Memory B cell (primary cell): Measurements from ENCODE around the gene TOB1.

Experiments used
- ATAC-seq: fragments of 150-1000 bp; cut with Tn5 transposase; 2 replicates; pipeline ENCODE4 v1.10.0; 2021; ENCODE audit warnings: low read depth, mild to moderate bottlenecking, moderate library complexity
- DNase-seq, 2 donors: peaks; one replicate each; pipeline ENCODE4 v3.0.0; 2022; ENCODE audit warnings: low spot score in 2 of 2
- H3K27ac Mint-ChIP-seq: one replicate; pipeline ENCODE4 v1.8.0; 2022; ENCODE audit warnings: mild to moderate bottlenecking, moderate library complexity, mixed read lengths
- H3K27me3 Mint-ChIP-seq: one replicate; pipeline ENCODE4 v1.8.0; 2022; ENCODE audit warnings: mixed read lengths
- H3K36me3 Mint-ChIP-seq: one replicate; pipeline ENCODE4 v1.8.0; 2022; ENCODE audit warnings: mild to moderate bottlenecking, mixed read lengths
- H3K4me1 Mint-ChIP-seq: one replicate; pipeline ENCODE4 v1.8.0; 2022; ENCODE audit warnings: mixed read lengths
- H3K4me3 Mint-ChIP-seq: one replicate; pipeline ENCODE4 v1.8.0; 2022; ENCODE audit warnings: mild to moderate bottlenecking, moderate library complexity, mixed read lengths
- H3K9me3 Mint-ChIP-seq: one replicate; pipeline ENCODE4 v1.8.0; 2022; ENCODE audit warnings: mixed read lengths

TOB1 gene

GRCh38 chr17:50855708-50856330, 10.3 kb downstream of the TOB1 start:
- no peaks in the 10 kb centered on the region for H3K27me3 Mint-ChIP-seq
- peaks cover 8% of the 10 kb centered on the region for H3K4me1 Mint-ChIP-seq
- ATAC-seq: no peak
- H3K27ac Mint-ChIP-seq: no peak overlapping the region
- H3K36me3 Mint-ChIP-seq: no peaks in the 10 kb centered on the region
- no peak for DNase-seq
- H3K4me3 Mint-ChIP-seq: no peak overlapping the region
- no peaks in the 10 kb centered on the region for H3K9me3 Mint-ChIP-seq

- no peak overlapping the region for H3K27ac Mint-ChIP-seq
- no peaks in the 10 kb centered on the region for H3K36me3 Mint-ChIP-seq
- H3K4me1 Mint-ChIP-seq: peaks cover 8% of the 10 kb centered on the region
- no peak overlapping the region for H3K4me3 Mint-ChIP-seq
- no peak for ATAC-seq
- DNase-seq: no peak
- no peaks in the 10 kb centered on the region for H3K27me3 Mint-ChIP-seq
- H3K9me3 Mint-ChIP-seq: peaks cover 2% of the 10 kb centered on the region
These were observed 12.4 kb downstream of the TOB1 start for GRCh38 chr17:50853781-50854180.

- H3K4me1 Mint-ChIP-seq: peaks cover 8% of the 10 kb centered on the region
- H3K27ac Mint-ChIP-seq: no peak overlapping the region
- H3K27me3 Mint-ChIP-seq: no peaks in the 10 kb centered on the region
- H3K36me3 Mint-ChIP-seq: peaks cover 3% of the 10 kb centered on the region
- DNase-seq: no peak
- peaks cover 7% of the 10 kb centered on the region for H3K9me3 Mint-ChIP-seq
- no peak for ATAC-seq
- H3K4me3 Mint-ChIP-seq: peak overlapping the region; percentile 76
These were observed 13.0 kb downstream of the TOB1 start for GRCh38 chr17:50853015-50853615.

GRCh38 chr17:50850640-50851039, 15.5 kb downstream of the TOB1 start:
- ATAC-seq: no peak
- Mint-ChIP-seq H3K36me3 (peaks cover 3% of the 10 kb centered on the region), H3K27ac (no peak overlapping the region), H3K4me3 (no peak overlapping the region), H3K4me1 (peaks cover 8% of the 10 kb centered on the region), H3K9me3 (peaks cover 7% of the 10 kb centered on the region), H3K27me3 (no peaks in the 10 kb centered on the region)
- DNase-seq: no peak

- H3K27ac Mint-ChIP-seq: no peak overlapping the region
These were observed 17.4 kb downstream of the TOB1 start for GRCh38 chr17:50848711-50849110.

GRCh38 chr17:50848039-50848438, 18.1 kb downstream of the TOB1 start:
- Mint-ChIP-seq H3K27me3 (no peaks in the 10 kb centered on the region), H3K27ac (no peak overlapping the region), H3K9me3 (peaks cover 7% of the 10 kb centered on the region), H3K4me1 (peaks cover 8% of the 10 kb centered on the region), H3K4me3 (no peak overlapping the region), H3K36me3 (peaks cover 3% of the 10 kb centered on the region)
- ATAC-seq (no peak), DNase-seq (no peak)

More at GRCh38 chr17:50848711-50849110, 17.4 kb downstream of the TOB1 start:
- peaks cover 3% of the 10 kb centered on the region for H3K36me3 Mint-ChIP-seq
- no peak overlapping the region for H3K4me3 Mint-ChIP-seq
- DNase-seq (no peak), ATAC-seq (no peak)
- peaks cover 8% of the 10 kb centered on the region for H3K4me1 Mint-ChIP-seq
- H3K27me3 Mint-ChIP-seq: no peaks in the 10 kb centered on the region
- peaks cover 7% of the 10 kb centered on the region for H3K9me3 Mint-ChIP-seq

- H3K27me3 Mint-ChIP-seq: no peaks in the 10 kb centered on the region
- H3K4me1 Mint-ChIP-seq: peaks cover 5% of the 10 kb centered on the region
- H3K36me3 Mint-ChIP-seq: peaks cover 3% of the 10 kb centered on the region
- DNase-seq (no peak), ATAC-seq (no peak)
- H3K4me3 Mint-ChIP-seq: no peak overlapping the region
- H3K9me3 Mint-ChIP-seq: peaks cover 7% of the 10 kb centered on the region
- no peak overlapping the region for H3K27ac Mint-ChIP-seq
These were observed 18.6 kb downstream of the TOB1 start for GRCh38 chr17:50847566-50847965.

GRCh38 chr17:50845240-50846147, 20.7 kb downstream of the TOB1 start:
- H3K27me3 Mint-ChIP-seq: no peaks in the 10 kb centered on the region
- DNase-seq (no peak), ATAC-seq (no peak)
- peaks cover 7% of the 10 kb centered on the region for H3K9me3 Mint-ChIP-seq
- peaks cover 6% of the 10 kb centered on the region for H3K4me1 Mint-ChIP-seq
- H3K4me3 Mint-ChIP-seq: no peak overlapping the region
- no peak overlapping the region for H3K27ac Mint-ChIP-seq
- peaks cover 3% of the 10 kb centered on the region for H3K36me3 Mint-ChIP-seq

GRCh38 chr17:50844117-50844700, 21.9 kb downstream of the TOB1 start:
- Mint-ChIP-seq H3K4me3 (no peak overlapping the region), H3K27me3 (no peaks in the 10 kb centered on the region), H3K4me1 (peaks cover 6% of the 10 kb centered on the region), H3K36me3 (peaks cover 3% of the 10 kb centered on the region), H3K9me3 (peaks cover 7% of the 10 kb centered on the region), H3K27ac (no peak overlapping the region)
- no peak for ATAC-seq
- DNase-seq: no peak

GRCh38 chr17:50843150-50843905, 22.8 kb downstream of the TOB1 start:
- peaks cover under 1% of the 10 kb centered on the region for H3K36me3 Mint-ChIP-seq
- ATAC-seq: no peak
- no peak for DNase-seq
- H3K4me3 Mint-ChIP-seq: no peak overlapping the region
- H3K27me3 Mint-ChIP-seq: no peaks in the 10 kb centered on the region
- H3K27ac Mint-ChIP-seq: no peak overlapping the region
- H3K4me1 Mint-ChIP-seq: peaks cover 6% of the 10 kb centered on the region
- H3K9me3 Mint-ChIP-seq: peaks cover under 1% of the 10 kb centered on the region

- Mint-ChIP-seq H3K36me3 (no peaks in the 10 kb centered on the region), H3K27ac (no peak overlapping the region), H3K4me1 (peaks cover 6% of the 10 kb centered on the region), H3K4me3 (no peak overlapping the region), H3K27me3 (no peaks in the 10 kb centered on the region), H3K9me3 (no peaks in the 10 kb centered on the region)
- no peak for ATAC-seq
- DNase-seq: no peak
These were observed 23.5 kb downstream of the TOB1 start for GRCh38 chr17:50842506-50843149.

- Mint-ChIP-seq H3K4me3 (no peak overlapping the region), H3K27me3 (no peaks in the 10 kb centered on the region), H3K27ac (no peak overlapping the region), H3K4me1 (peaks cover 6% of the 10 kb centered on the region), H3K36me3 (no peaks in the 10 kb centered on the region), H3K9me3 (no peaks in the 10 kb centered on the region)
- DNase-seq (peak in 1 of 2 donors; percentile 32), ATAC-seq (peak; percentile 68)
These were observed 24.2 kb downstream of the TOB1 start for GRCh38 chr17:50841949-50842354.

- Mint-ChIP-seq H3K4me1 (peaks cover 6% of the 10 kb centered on the region), H3K27ac (no peak overlapping the region), H3K9me3 (no peaks in the 10 kb centered on the region), H3K27me3 (no peaks in the 10 kb centered on the region), H3K36me3 (no peaks in the 10 kb centered on the region), H3K4me3 (no peak overlapping the region)
- DNase-seq (no peak), ATAC-seq (no peak)
These were observed 24.7 kb downstream of the TOB1 start for GRCh38 chr17:50841277-50841948.
